Measurements from ENCODE around the gene PLEKHM2.
A peak's percentile ranks its signal among the peaks of the same experiment; 100 is the strongest.

Gene PLEKHM2

DNA sequence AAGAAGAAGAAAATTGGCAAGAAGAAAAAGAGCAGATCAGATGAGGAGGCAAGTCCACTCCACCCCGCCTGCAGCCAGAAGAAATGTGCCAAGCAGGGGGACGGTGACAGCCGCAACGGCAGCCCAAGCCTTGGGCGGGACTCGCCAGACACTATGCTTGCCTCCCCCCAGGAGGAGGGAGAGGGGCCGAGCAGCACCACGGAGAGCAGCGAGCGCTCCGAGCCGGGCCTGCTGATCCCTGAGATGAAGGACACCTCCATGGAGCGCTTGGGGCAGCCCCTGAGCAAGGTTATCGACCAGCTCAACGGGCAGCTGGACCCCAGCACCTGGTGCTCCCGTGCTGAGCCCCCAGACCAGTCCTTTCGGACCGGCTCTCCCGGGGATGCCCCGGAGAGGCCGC, 42.9 kb downstream of the PLEKHM2 start:
- FAIRE-seq: no peak

DNA sequence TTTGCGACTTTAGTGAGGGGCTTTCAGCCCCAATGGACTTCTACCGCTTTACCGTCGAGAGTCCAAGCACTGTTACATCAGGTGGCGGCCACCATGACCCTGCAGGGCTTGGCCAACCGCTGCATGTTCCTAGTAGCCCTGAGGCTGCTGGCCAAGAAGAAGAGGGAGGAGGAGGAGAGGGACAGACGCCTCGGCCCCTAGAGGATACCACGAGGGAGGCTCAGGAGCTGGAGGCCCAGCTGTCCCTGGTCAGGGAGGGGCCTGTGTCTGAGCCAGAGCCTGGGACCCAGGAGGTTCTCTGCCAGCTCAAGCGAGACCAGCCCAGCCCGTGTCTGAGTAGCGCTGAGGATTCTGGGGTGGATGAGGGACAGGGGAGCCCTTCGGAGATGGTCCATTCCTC, 43.3 kb downstream of the PLEKHM2 start:
- FAIRE-seq: no peak

DNA sequence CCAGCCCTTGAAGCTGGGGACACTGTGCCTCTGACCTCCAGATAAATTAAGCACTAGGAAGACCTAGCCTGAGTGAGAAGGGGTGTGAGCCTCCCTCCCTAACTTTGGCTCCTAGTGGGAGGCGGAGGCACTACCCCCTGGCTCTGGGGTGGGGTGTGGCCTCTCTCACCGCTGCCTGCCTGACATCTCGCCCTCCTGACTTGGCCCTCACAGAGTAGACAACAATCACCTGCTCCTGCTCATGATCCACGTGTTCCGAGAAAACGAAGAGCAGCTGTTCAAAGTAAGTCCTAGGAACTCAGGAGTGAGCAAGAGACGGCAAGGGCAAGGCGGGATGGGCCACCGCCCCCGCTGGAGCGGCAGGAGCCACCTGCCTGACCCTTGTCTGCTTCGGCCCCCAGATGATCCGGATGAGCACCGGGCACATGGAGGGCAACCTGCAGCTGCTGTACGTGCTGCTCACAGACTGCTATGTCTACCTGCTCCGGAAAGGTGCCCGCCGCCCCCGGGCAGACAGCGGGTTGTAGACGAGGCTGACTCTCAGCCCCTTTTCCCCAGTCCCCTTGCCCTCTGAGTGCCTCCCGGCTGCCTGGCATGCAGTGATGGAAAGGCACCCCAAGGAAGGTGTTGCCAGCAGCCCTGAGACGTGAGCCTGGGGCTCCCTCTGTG, 43.9 kb downstream of the PLEKHM2 start:
- no peak for FAIRE-seq

DNA sequence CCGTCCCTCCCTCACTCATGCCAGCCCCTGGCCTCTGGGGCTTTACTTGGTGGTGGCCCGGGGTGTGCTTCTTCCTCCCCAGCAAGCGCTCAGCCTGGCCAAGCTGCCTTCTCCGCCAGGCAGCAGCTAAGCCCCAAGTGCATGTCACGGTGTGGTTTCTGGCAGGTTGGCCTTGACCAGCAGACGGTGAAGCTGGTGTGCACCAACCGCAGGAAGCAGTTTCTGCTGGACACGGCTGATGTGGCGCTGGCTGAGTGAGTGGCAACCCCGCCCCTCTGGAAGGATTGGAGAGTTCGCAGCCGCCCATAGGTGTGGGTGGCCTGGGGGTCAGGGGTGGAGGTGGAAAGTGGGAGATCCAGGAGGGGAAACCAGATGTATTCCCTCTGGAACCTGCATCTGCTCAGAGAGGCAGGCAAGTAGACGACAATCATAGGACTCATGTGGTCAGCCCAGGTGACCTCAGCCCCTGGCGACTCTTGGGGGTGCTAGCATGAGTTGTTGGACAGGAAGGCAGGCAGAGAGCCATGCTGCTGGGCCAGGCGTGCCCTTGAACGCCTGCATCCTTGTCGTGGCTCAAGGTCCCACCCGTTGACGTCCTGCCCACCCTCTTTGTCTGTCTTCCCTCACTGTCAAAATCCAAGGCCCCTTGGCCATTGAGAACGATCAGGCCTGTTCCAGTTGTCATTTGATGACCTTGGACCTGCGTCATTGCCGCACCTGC, 45.0 kb downstream of the PLEKHM2 start:
- no peak for FAIRE-seq

DNA sequence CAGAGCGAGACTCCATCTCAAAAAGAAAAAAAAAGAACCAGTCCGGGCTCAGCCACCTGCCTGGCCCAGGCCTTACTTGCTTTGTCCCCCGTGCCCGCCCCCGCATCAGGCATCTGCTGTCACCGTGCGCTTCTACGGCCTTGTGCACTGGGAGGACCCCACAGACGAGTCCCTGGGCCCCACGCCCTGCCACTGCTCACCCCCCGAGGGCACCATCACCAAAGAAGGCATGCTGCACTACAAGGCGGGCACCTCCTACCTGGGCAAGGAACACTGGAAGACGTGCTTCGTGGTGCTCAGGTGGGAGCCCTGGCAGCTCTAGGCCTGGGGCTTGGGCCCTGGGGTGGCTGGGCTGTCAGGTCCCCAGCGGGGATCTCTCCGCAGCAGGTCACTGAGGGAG, 46.3 kb downstream of the PLEKHM2 start:
- FAIRE-seq: no peak

DNA sequence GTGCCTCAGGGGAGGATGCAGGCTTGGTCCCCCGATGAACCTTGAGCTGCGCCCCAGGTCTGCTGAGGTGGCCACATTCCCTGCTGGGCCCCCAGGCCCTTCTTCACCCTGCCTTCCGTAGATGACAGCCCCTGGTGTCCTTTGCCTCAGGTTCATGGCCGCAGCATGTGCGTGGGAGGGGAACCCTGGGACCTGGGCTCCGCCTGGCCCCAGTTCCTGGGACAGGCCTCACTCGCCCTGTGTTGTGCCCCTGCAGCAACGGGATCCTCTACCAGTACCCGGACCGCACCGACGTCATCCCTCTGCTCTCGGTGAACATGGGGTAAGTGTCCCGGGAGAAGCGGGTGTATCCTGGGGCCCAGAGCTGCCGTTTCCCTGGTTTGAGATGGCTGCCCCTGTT, 46.8 kb downstream of the PLEKHM2 start:
- no peak for FAIRE-seq

DNA sequence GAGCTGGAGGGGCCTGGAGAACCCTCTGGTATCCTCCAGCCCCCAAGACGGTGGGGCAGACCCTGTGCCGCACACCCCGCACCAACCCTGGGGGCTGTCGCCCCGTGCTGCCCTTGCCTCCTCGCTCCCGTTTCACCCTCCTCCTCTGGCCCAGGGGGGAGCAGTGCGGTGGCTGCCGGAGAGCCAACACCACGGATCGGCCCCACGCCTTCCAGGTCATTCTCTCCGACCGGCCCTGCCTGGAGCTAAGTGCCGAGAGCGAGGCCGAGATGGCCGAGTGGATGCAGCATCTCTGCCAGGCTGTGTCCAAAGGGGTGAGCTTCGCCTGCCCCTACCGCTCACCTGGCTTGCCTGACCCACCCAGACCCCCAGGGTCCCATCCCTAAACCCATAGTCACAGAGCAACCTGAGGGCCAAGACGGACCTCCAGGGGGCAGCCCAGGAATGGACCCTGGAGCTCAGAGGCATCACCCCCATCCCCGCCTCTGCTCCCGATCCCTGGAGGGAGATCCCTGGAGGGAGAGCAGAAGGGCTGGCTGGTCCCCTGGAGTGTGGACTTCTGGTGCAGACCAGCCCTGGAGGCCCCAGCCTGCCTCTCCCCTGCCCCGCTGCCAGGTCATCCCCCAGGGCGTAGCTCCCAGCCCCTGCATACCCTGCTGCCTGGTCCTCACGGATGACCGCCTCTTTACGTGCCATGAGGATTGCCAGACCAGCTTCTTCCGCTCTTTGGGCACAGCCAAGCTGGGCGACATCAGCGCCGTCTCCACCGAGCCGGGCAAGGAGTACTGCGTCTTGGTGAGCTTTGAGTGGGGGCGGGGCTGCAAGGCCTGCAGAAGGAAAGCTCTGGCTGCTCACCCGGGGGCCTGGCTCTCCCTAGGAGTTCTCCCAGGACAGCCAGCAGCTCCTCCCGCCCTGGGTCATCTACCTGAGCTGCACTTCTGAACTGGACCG, 47.9 kb downstream of the PLEKHM2 start:
- FAIRE-seq: no peak

DNA sequence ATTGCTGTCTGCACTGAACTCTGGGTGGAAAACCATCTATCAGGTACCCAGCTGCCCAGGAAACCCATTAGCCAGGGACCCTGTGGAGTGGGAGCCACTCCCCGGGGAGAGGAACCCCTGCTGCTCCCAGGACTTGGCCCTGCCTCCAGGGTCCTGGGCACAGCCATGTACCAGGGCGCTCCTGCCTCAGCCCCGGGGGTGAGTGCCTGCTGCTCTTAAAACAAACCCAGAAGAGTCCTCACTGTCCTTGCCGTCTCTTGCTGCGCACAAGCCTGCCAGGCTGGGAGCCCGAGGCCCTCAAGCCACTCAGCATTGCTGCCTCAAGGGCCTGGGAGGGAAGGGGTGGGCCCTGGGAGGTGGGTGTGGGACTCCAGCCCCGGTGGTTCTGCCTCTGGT, 48.6 kb downstream of the PLEKHM2 start:
- FAIRE-seq: no peak

DNA sequence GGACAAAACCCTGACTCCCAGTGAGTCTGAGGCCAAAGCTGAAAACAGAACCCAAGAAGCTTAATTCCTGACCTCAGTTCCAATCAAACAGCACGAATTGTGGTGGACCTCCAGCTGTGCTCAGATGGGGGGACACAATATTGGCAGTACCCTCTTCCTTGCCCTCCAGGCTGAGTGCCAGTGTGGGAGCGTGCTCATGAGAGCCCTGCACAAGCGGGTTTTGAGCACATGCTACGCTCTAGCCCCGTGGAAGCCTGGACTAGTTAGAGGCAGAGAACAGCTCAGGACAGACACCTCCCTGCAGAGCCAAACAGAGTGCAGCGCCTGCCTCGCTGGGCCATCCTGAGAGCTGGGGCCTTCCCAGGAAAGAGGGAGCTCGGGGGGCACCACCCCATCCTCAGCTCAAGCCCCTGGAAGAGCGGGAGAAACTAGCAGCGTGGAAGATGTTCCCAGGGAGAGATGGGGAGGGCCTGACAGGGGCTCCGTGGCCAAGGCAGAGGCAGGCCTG, 49.2 kb downstream of the PLEKHM2 start:
- FAIRE-seq: no peak

DNA sequence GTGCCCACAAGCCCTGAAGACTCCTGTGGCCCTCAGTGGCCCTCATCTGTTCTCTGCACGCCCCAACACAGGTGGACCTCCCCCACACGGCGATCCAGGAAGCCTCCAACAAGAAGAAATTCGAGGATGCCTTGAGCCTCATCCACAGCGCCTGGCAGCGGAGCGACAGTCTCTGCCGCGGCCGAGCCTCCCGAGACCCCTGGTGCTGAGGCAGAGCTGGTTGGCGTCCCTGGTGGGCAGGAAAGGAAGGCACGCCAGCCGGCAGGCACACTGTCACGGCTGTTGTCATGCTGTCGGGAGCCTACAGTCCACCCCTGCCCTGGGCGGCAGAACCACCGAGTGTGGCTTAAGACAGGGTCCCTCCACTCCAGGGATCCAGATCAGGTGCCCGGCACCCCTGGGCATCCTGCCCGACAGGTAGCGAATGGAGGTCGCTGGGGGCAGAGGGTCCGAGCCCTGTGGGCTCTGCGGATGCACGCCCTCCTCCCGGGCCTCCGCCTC, 49.7 kb downstream of the PLEKHM2 start:
- FAIRE-seq: no peak

DNA sequence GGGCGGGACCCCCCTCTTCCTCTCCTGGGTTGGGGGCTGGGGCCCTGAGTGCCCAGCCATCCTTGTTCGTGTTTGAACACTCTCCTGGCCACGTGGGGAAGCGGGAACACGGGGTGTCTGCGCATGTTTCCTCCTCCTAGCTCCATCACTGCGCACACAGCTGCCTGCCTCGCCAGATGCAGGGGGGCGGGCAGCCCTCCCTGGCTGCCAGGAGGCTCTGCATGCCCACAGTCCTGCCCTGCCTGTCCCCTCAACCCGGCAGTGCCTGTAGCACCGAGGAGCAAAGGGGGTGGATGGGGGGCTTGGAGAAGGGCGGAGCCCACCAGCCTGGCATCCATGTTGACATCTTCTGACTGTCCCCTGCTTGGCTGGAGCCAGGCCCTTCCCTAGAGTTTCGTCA, 50.2 kb downstream of the PLEKHM2 start:
- no peak for FAIRE-seq

DNA sequence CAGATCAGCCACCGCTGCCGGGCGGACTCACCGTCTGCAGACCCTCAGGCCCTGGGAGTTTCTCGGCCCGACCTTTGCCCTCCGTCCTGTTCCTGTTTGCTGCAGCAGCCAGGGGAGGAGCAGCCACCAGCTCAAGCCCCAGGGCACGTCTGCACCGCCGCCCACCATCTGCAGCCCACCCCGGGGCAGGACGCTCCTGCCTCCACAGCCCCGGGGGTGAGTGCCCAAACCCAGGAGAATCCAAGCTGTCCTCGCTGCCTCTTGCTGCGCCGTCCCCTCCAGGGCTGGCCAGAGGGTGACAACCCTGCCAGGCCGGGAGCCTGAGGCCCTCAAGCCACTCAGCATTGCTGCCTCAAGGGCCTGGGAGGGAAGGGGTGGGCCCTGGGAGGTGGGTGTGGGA, 50.8 kb downstream of the PLEKHM2 start:
- no peak for FAIRE-seq

DNA sequence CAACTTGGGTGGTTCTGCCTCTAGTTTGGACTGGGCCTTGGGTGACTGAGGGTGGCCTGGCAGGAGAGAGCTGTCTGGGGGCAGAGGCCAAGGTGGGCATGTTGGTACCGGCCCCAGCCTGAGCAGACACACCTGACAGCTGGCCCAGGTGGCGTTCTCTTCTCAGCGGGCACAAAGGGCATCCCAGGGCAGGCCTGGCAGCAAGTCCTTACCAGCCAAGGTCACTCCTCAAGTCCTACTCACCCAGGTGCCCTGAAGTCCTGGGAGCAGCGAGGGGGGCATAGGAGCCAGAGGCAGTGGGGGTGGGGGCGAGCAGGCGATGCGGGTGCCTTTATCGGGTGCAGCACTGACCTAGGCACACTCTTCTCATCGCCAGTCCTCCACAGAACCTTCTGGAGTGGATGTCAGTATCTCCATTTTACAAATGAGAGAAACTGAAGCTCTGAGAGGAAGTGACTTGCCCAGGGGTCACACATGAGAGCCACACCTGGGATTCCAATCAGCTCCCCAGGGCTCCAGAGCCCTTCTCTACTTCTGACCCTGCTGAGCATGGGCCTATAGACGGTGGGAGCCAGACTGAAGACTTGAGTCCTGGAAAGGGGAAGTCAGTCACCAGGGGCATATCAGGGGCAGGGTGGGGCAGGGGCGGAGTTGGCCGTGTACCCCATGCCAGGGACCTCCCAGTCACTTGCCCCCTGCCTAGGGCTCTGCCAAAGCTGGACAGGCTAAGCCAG, 51.4 kb downstream of the PLEKHM2 start:
- FAIRE-seq: no peak

DNA sequence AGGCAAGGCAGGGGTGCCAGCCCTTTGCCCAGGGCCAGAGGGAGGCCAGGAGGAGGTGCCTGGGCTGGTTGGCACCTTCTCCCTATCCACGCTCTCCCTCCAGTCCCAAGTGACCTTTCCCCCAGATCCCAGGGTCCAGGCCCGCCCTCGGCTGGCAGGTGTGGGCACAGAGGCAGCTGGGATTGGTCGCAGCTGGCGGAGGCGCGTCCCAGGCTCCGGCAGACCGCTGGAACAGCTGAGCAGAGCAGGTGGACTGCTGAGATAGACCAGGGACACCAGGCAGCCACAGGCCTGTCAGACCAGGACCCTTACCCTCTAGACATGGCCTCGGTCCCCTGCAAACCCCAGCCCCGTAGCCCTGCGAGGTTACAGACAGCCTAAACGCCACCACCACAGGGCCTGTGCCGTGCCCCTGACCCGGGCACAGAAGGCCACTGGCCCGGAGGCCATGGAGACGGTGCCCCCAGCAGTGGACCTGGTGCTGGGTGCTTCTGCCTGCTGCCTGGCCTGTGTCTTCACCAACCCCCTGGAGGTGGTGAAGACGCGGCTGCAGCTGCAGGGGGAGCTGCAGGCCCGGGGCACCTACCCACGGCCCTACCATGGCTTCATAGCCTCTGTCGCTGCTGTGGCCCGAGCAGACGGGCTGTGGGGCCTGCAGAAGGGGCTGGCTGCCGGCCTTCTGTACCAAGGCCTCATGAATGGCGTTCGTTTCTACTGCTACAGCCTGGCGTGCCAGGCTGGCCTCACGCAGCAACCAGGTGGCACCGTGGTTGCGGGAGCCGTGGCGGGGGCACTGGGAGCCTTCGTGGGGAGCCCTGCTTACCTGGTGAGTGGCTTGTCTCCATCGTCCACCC, 52.1 kb downstream of the PLEKHM2 start, which contains the start of gene SLC25A34:
Gene SLC25A34, plus strand, starts transcription at position 221 of the 854 bp plus-strand sequence. Its CDS starts 228 bp downstream, at position 449.
- FAIRE-seq: peak; percentile 24

DNA sequence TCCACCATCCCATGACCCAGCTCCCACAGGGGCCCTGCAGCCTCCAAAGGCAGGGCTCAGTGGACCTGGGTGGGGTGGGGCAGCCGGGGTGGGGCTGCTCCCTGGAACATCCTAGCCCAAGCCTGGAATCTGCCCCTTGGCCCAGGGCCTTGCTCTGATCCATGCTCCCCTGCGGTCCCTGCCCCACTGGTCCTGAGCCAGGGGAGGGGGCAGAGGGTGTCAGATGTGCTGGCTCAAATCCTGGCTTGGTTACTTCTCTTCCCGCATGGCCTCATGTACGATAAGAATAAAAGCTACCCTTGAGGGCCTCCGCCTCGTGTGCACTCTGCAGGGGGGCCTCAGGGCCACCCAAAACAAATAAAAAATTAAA, 52.8 kb downstream of the PLEKHM2 start:
- no peak for FAIRE-seq

DNA sequence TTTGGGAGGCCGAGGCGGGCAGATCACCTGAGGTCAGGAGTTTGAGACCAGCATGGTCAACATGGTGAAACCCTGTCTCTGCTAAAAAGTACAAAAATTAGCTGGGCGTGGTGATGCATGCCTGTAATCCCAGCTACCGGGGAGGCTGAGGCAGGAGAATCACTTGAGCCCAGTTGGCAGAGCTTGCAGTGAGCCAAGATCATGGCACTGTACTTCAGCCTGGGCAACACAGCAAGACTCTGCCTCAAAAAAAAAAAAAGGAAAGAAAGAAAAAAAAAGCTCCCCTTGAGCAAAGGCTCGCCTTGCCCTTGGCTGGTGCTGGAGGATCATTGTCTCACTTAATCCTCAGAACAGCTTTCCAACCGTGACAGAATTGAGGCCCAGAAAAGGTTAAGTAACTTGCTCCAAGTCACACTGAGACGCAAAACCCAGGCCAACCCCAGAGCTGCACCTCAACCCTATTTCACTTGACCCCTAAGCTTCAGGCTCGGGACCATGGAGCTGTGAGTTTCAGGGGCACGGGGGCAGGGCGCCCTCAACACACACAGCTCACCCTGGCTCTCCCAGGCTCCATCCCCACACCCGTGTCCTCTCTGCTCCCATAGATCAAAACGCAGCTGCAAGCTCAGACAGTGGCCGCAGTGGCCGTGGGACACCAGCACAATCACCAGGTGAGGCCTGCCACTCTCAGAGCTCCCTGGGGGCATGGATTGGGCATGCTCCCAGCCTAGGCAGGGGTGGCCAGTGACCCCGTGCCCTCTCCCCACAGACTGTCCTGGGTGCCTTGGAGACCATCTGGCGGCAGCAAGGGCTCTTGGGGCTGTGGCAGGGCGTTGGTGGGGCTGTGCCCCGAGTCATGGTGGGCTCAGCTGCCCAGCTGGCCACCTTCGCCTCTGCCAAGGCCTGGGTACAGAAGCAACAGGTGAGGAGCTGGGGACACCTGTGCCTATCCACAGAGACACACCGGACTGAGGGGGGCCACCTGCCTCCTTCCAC, 53.5 kb downstream of the PLEKHM2 start:
- no peak for FAIRE-seq

DNA sequence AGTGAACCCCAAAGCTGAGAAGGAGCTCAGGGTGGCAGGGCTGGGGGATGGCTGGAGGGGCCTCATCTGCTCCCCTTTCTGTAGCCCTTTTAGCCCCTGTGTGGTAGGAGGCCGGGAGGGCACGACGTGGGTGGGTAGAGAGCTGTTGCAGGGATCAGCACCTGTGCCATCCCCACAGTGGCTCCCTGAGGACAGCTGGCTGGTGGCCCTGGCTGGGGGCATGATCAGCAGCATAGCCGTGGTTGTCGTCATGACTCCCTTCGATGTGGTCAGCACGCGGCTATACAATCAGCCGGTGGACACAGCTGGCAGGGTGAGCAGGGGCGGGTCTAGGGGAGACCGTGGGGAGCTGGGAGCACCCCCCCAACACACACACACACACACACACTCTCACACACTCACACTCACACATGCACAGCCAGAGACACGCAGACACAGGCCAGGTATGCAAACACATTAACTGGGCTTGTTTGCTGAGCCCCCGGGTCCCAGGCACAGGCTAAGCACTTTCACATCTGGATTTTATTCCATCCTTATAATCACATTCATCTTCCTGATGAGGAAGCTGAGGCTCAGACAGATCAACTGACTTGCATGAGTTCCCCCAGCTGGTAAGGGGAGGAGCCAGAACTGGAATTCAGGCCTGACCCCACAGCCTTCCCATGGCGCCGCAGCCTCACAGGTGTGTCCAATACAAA, 54.4 kb downstream of the PLEKHM2 start:
- no peak for FAIRE-seq

DNA sequence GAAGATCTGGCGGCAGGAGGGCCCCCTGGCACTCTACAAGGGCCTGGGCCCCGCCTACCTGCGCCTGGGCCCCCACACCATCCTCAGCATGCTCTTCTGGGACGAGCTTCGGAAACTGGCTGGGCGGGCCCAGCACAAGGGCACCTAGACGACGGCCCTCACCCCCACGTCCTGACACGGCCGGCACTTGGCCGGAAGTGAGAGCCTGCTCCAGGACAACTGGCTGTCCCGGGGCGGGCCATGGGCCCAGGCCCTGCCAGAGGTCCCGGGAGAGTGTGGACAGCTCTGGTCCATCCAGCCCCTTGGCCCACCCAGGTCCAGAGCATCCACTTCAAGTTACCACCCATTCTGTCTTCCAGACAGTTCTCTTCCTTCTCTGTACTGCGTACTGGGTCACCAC, 55.1 kb downstream of the PLEKHM2 start:
- no peak for FAIRE-seq

DNA sequence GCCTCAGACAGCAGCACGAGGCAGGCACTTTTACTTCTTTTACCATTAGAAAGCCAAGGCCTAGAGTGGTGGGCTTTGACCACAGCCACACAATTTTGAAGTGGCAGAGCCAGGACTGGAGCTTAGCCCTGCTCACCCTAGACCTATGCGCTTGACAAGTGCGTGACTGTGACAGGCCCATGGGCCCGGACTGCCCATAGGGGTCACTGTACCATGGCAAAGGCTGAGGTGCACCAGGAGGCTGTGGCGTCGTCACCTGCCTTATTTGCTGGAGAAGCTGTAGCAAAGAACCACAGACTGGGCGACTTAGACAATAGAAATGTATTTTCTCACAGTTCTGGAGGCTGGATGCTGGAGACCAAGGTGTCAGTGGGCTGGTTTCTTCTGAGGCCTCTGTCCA, 55.6 kb downstream of the PLEKHM2 start:
- no peak for FAIRE-seq

All from islet of Langerhans (tissue), 1 donor.